Brain microvascular endothelial cell (primary cell): ENCODE measurements around the gene C16orf82.

Experiments
- DNase-seq: peaks from one replicate; pipeline ENCODE4 v3.0.0-alpha.2; 2020
- H3K27ac ChIP-seq: fragments of 250-450 bp; sonication (Bioruptor Pico); 2 replicates; pipeline ENCODE4 v1.5.1; 2020; ENCODE audit warnings: mild to moderate bottlenecking, moderate library complexity
- H3K27me3 ChIP-seq: fragments of 250-450 bp; sonication (Bioruptor Pico); replicated peaks from 2 replicates; pipeline ENCODE4 v1.5.1; 2020; ENCODE audit warnings: mild to moderate bottlenecking
- H3K36me3 ChIP-seq: fragments of 250-450 bp; sonication (Bioruptor Pico); replicated peaks from 2 replicates; pipeline ENCODE4 v1.5.1; 2020; ENCODE audit warnings: mild to moderate bottlenecking
- H3K4me3 ChIP-seq: 2 replicates; pipeline ENCODE4 v1.5.1; 2011; ENCODE audit warnings: low read depth, mild to moderate bottlenecking, control low read depth, low read length, moderate library complexity
- in situ Hi-C: cut with HindIII; loops from 2 replicates; pipeline ENCODE4 v1.10.0; 2017; ENCODE audit warnings: low sequenced_read_pairs, low pct_ligation_motif_present
- TF ChIP-seq, protein P1 (sequence below): IDR thresholded peaks from 2 replicates; pipeline ENCODE4 v1.5.1; 2011; ENCODE audit warnings: low read depth, mild to moderate bottlenecking, moderate library complexity, low read length, control low read depth, inconsistent platforms; ENCODE audit errors: missing control alignments

Gene C16orf82

DNA sequence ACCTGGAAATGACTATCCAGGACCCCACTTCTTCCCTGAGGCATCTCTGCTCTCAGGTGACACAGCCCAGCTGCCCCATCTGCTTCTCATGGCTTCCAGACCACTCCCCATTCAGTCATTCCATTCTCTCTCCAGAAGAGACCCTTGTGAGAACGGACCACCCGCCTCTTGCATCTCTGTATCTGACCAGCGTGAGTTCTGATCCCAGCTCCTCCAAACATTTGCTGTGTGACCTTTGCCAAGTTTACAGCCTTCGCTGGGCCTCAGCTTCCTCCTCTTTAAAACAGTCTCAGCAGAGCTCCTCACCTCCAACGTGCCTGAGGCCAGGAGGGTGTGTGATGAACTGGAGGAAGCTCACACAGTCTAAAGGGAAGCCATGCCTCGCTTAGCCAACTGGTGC is 39.6 kb downstream of the C16orf82 start:
- no peak for DNase-seq
- TF ChIP-seq, protein P1, sequence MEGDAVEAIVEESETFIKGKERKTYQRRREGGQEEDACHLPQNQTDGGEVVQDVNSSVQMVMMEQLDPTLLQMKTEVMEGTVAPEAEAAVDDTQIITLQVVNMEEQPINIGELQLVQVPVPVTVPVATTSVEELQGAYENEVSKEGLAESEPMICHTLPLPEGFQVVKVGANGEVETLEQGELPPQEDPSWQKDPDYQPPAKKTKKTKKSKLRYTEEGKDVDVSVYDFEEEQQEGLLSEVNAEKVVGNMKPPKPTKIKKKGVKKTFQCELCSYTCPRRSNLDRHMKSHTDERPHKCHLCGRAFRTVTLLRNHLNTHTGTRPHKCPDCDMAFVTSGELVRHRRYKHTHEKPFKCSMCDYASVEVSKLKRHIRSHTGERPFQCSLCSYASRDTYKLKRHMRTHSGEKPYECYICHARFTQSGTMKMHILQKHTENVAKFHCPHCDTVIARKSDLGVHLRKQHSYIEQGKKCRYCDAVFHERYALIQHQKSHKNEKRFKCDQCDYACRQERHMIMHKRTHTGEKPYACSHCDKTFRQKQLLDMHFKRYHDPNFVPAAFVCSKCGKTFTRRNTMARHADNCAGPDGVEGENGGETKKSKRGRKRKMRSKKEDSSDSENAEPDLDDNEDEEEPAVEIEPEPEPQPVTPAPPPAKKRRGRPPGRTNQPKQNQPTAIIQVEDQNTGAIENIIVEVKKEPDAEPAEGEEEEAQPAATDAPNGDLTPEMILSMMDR: no peak
- Histone ChIP-seq H3K36me3 (no peaks in the 10 kb centered on the region), H3K4me3 (no peak overlapping the region), H3K27me3 (no peaks in the 10 kb centered on the region), H3K27ac (no peak overlapping the region)
- in situ Hi-C loops: no loop called here

DNA sequence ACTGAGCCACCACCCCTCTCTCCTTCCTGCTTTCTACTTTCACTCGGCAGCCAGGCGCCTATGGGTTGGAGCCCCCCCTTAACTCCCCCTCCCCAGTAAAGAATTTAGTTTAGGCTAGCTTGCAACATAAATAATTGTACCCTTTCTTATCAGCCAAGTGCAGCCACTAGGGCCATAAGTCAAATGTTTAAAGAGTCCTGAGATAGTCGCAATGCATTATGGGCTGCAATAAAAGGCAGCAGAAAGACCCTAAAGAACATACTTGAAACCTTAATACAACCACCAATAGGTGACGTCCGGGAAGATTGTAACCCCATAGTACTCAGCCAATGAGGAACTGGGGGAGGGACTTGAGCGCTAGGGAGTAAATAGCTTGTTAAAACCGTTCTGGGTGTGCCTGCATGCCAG is 40.5 kb downstream of the C16orf82 start:
- in situ Hi-C loops: no loop called here
- TF ChIP-seq, protein P1: no peak
- Histone ChIP-seq H3K36me3 (no peaks in the 10 kb centered on the region), H3K4me3 (no peak overlapping the region), H3K27ac (no peak overlapping the region), H3K27me3 (no peaks in the 10 kb centered on the region)
- DNase-seq: no peak

DNA sequence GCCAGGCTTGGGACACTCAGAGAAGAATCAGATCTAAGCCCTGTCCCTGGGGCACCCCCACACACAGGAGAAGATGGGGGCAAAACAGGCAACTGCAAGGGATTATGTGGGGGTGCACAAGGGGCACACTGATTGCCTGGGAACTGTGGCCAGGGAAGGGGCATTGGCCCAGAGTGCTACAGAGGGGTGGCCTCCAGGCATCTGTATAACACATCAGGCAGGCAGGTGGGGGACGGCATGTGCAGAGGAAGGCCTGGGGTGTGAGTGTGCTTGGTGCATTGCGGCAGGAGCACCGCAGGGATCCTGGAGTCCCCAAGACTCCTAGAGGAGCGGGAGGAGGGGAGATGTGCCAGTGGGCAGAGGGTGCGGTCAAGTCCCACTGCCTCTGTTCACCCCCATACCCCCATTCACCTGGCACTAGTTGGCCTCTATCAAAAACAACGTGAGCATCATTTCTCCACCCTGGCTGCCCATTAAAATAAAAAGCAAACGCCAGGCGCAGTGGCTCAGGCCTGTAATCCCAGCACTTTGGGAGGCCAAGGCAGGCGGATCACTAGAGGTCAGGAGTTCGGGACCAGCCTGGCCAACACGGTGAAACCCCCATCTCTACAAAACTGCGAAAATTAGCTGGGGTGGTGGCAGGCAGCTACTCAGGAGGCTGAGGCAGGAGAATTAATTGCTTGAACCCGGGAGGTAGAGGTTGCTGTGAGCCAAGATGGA is 41.5 kb downstream of the C16orf82 start:
- no peaks in the 10 kb centered on the region for H3K36me3 ChIP-seq
- H3K27me3 ChIP-seq: no peaks in the 10 kb centered on the region
- TF ChIP-seq, protein P1: no peak
- in situ Hi-C loops: no loop called here
- H3K27ac ChIP-seq: no peak overlapping the region
- no peak overlapping the region for H3K4me3 ChIP-seq
- DNase-seq: no peak

DNA sequence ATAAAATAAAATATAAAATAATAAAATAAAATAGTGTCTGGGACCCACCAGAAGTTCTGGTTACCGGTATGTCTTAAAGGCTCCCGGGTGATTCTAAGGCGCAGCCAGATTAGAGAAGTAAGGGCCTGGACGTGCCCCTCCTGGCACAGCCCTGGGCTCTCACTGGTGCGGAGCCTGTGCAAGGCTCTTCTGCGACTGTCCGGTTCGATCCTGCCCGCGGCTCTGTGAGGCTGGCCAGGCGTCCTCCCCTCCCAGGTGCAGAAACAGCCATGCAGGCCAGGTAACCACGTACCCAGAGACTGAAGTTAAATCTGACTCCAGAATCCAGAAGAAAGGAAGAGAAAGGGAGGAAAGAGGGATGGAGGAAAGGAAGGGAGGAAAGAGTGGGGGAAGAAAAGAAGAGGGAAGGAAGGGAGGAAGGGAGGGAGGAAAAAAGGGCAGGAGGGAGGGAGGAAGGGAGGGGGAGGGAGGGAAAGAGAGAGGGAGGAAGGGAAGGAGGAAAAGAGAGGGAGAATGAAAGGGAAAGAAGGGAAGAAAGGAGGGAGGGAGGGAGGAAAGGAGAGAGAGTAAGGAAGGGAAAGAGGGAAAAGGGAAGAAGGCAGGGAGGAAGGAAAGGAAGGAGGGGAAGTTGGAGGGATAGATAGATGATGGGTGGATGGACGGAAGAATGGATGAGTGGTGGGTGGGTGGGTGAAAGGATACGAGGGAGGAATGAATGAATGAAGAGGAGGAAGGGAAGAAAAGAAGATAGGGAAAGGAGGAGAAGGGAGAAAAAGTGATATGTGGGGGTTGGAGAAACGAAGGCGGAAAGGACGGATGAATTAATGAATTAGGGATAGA is 42.3 kb downstream of the C16orf82 start:
- TF ChIP-seq, protein P1: no peak
- Histone ChIP-seq H3K36me3 (no peaks in the 10 kb centered on the region), H3K4me3 (peak overlapping the region; percentile 34), H3K27me3 (no peaks in the 10 kb centered on the region), H3K27ac (no peak overlapping the region)
- in situ Hi-C loops: no loop called here
- no peak for DNase-seq

DNA sequence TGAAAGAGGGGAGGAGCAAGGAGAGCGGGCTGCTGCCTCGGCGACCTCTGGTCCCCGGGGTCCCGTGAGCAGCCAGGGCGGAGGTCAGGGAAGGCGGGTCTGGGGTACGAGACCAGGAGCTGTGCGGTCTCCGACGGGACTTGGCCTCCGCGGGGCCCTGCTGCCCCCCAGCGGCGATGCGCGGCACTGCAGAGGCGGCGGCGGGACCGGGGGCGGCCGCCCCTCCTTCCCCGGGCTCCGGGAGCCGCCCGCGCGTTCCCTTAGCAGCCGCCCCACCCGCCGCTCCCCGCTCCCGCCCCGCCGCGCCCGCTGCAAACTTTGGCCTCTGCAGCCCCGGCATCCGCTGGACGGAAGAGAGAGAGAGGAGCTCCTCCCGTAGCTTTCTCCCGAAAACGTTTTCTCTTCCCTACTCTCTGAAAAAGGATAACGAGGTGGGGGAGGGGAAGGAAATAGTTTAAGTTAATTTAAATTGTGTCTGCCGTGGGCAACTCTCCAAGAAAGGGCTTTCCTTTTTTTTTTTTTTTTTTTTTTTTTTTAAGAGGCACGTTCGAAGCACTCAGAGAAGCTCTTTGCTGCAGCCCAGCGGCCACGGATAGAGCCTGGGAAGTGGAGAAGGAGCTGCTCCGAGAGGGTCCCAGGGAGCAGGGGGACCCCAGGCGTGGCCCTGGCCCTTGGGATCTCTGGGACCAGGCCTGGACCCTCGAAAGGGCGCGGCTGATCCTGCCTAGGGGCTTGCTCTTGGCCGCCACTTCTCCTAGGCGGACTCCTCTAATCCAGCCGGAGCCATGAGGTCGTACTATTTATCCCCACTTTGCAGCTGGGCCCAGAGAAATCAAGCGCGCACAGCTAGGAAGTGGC is 43.2 kb downstream of the C16orf82 start:
- peak; percentile 37 for DNase-seq
- peak overlapping the region; percentile 46 for H3K4me3 ChIP-seq
- in situ Hi-C loops: no loop called here

More for the DNA sequence above, 43.2 kb downstream of the C16orf82 start:
- no peaks in the 10 kb centered on the region for H3K27me3 ChIP-seq
- H3K36me3 ChIP-seq: no peaks in the 10 kb centered on the region
- TF ChIP-seq, protein P1: peak; percentile 80
- H3K27ac ChIP-seq: no peak overlapping the region
